ENCODE data around the gene NT5C2. TPM values are rescaled to one million over a fixed set of nuclear protein-coding genes. Genes with fewer than 3 reads are reported as not detected.
"Not testable (repeated sequence)": the region's sequence is repeated elsewhere in the genome, so short reads cannot be mapped to it uniquely, and the experiment has no call there.

Gene NT5C2
- polyA plus RNA-seq, 3 donors = 96.4 to 110 (median 103) TPM

GRCh38 chr10:103203466-103203865 is 10.4 kb upstream of the NT5C2 start:
- no peak for DNase-seq (ENCODE audit: low read depth in 3 of 3, low spot score in 2 of 3)

GRCh38 chr10:103202319-103202718 is 9.2 kb upstream of the NT5C2 start:
- DNase-seq (ENCODE audit: low read depth in 3 of 3, low spot score in 2 of 3) = no peak

- no peak for DNase-seq (ENCODE audit: low read depth in 3 of 3, low spot score in 2 of 3)
Observed at GRCh38 chr10:103199488-103199887, 6.4 kb upstream of the NT5C2 start.

GRCh38 chr10:103198648-103199047 is 5.6 kb upstream of the NT5C2 start:
- no peak for DNase-seq (ENCODE audit: low read depth in 3 of 3, low spot score in 2 of 3)

- DNase-seq (ENCODE audit: low read depth in 3 of 3, low spot score in 2 of 3) = no peak
Observed at GRCh38 chr10:103197903-103198302, 4.8 kb upstream of the NT5C2 start.

GRCh38 chr10:103197174-103197573 is 4.1 kb upstream of the NT5C2 start:
- DNase-seq (ENCODE audit: low read depth in 3 of 3, low spot score in 2 of 3) = no peak

- no peak for DNase-seq (ENCODE audit: low read depth in 3 of 3, low spot score in 2 of 3)
Observed at GRCh38 chr10:103196516-103196915, 3.4 kb upstream of the NT5C2 start.

GRCh38 chr10:103193820-103194529 is 903 bp upstream of the NT5C2 start:
- DNase-seq (ENCODE audit: low read depth in 3 of 3, low spot score in 2 of 3) = no peak

- peak in 1 of 3 donors; percentile 69 for DNase-seq (ENCODE audit: low read depth in 3 of 3, low spot score in 2 of 3)
Observed at GRCh38 chr10:103192451-103193106, 493 bp downstream of the NT5C2 start.

GRCh38 chr10:103192089-103192450 is 1.0 kb downstream of the NT5C2 start:
- DNase-seq (ENCODE audit: low read depth in 3 of 3, low spot score in 2 of 3) = no peak

- DNase-seq (ENCODE audit: low read depth in 3 of 3, low spot score in 2 of 3) = not testable (repeated sequence)
Observed at GRCh38 chr10:103191198-103191597, 1.9 kb downstream of the NT5C2 start.

- DNase-seq (ENCODE audit: low read depth in 3 of 3, low spot score in 2 of 3) = no peak
Observed at GRCh38 chr10:103188853-103189252, 4.2 kb downstream of the NT5C2 start.

- no peak for DNase-seq (ENCODE audit: low read depth in 3 of 3, low spot score in 2 of 3)
Observed at GRCh38 chr10:103186128-103186527, 6.9 kb downstream of the NT5C2 start.

GRCh38 chr10:103184615-103185014 is 8.5 kb downstream of the NT5C2 start:
- DNase-seq (ENCODE audit: low read depth in 3 of 3, low spot score in 2 of 3) = no peak

- not testable (repeated sequence) for DNase-seq (ENCODE audit: low read depth in 3 of 3, low spot score in 2 of 3)
Observed at GRCh38 chr10:103183991-103184451, 9.1 kb downstream of the NT5C2 start.

GRCh38 chr10:103181244-103181643 is 11.8 kb downstream of the NT5C2 start:
- DNase-seq (ENCODE audit: low read depth in 3 of 3, low spot score in 2 of 3) = no peak

GRCh38 chr10:103180491-103180890 is 12.6 kb downstream of the NT5C2 start:
- DNase-seq (ENCODE audit: low read depth in 3 of 3, low spot score in 2 of 3) = no peak

GRCh38 chr10:103177123-103177522 is 15.9 kb downstream of the NT5C2 start:
- no peak for DNase-seq (ENCODE audit: low read depth in 3 of 3, low spot score in 2 of 3)

GRCh38 chr10:103175580-103176285 is 17.3 kb downstream of the NT5C2 start:
- no peak for DNase-seq (ENCODE audit: low read depth in 3 of 3, low spot score in 2 of 3)

GRCh38 chr10:103174324-103174723 is 18.7 kb downstream of the NT5C2 start:
- not testable (repeated sequence) for DNase-seq (ENCODE audit: low read depth in 3 of 3, low spot score in 2 of 3)

GRCh38 chr10:103171278-103171677 is 21.8 kb downstream of the NT5C2 start:
- DNase-seq (ENCODE audit: low read depth in 3 of 3, low spot score in 2 of 3) = no peak

GRCh38 chr10:103168438-103168837 is 24.6 kb downstream of the NT5C2 start:
- DNase-seq (ENCODE audit: low read depth in 3 of 3, low spot score in 2 of 3) = no peak
